HCT116 (cell line): Measurements from ENCODE around the gene KLHL2. TPM values are rescaled to one million over a fixed set of nuclear protein-coding genes. Genes with fewer than 3 reads are reported as not detected.

ENCODE experiments used
- ATAC-seq: fragments of 200-7000 bp; cut with Tn5 transposase; 2 replicates; pipeline ENCODE4 v1.9.1; 2020; ENCODE audit warnings: mild to moderate bottlenecking, moderate library complexity
- BruUV-seq: library from RNA; stranded (reverse); fragments of 400-500 nt; replicated peaks from 2 replicates; lab custom pipeline; 2021; lab: Mats Ljungman, UMichigan
- CTCF ChIA-PET: fragments of 300-600 bp; sonication (Branson Sonifier 250); formaldehyde crosslinking; loops from one replicate; lab custom pipeline; 2021; ENCODE audit warnings: antibody characterized with exemption; lab: Charles Lee
- POLR2A ChIA-PET: fragments of 300-600, 350-600 bp; sonication (Branson Sonifier 250); formaldehyde crosslinking; loops from one replicate; lab custom pipeline; 2021; ENCODE audit warnings: antibody characterized with exemption; lab: Charles Lee
- RAD21 ChIA-PET, 2 experiments: fragments of 300-600 bp; sonication (Branson Sonifier 250); formaldehyde crosslinking; loops; one replicate each; lab custom pipeline; 2023; ENCODE audit warnings: low total read pairs in 2 of 2; ENCODE audit not compliant: uncharacterized antibody in 2 of 2, unreplicated experiment in 2 of 2, low non-redundant PET in 1 of 2; lab: Charles Lee
- DNase-seq: peaks from one replicate; pipeline ENCODE4 v3.0.0-alpha.2; 2010; ENCODE audit warnings: low read depth, low spot score
- H2AFZ ChIP-seq: fragments of 200-600 bp; shearing (Covaris generic), sonication (generic); 2 replicates; pipeline ENCODE4 v1.6.1; 2017; ENCODE audit warnings: low read depth, mixed run types, mixed read lengths, antibody characterized with exemption, low read length; ENCODE audit not compliant: poor library complexity, severe bottlenecking
- H3K27ac ChIP-seq: 2 replicates; pipeline ENCODE4 v1.5.1; 2012; ENCODE audit warnings: low read depth, low read length
- H3K27me3 ChIP-seq: fragments of 200-600 bp; sonication (generic); 2 replicates; pipeline ENCODE4 v1.6.1; 2016; ENCODE audit warnings: mixed run types, low read length, mixed read lengths; ENCODE audit not compliant: insufficient read depth
- H3K36me3 ChIP-seq, 2 experiments: fragments of 200-500 bp in 1 of 2; fragments of 200-600 bp in 1 of 2; sonication (Bioruptor generic) in 1 of 2; sonication (generic) in 1 of 2; 2 replicates each; pipeline versions ENCODE4 v1.5.1 to v1.6.1; 2014 to 2016; ENCODE audit warnings: low read length in 2 of 2, inconsistent platforms in 1 of 2, mixed read lengths in 1 of 2, mixed run types in 1 of 2; ENCODE audit not compliant: insufficient read depth in 2 of 2, control insufficient read depth in 1 of 2
- H3K4me1 ChIP-seq, 2 experiments: fragments of 200-600 bp in 1 of 2; sonication (generic) in 1 of 2; 2 replicates each; pipeline versions ENCODE4 v1.5.1 to v1.6.1; 2012 to 2017; ENCODE audit warnings: low read length in 2 of 2, inconsistent platforms in 1 of 2, mild to moderate bottlenecking in 1 of 2, mixed read lengths in 1 of 2, mixed run types in 1 of 2, moderate library complexity in 1 of 2; ENCODE audit not compliant: insufficient read depth in 2 of 2, control insufficient read depth in 1 of 2
- H3K4me2 ChIP-seq: fragments of 200-600 bp; sonication (generic); 2 replicates; pipeline ENCODE4 v1.6.1; 2017; ENCODE audit warnings: mixed run types, low read length, mixed read lengths
- H3K4me3 ChIP-seq, 2 experiments: fragments of 200-600 bp in 1 of 2; sonication (generic) in 1 of 2; replicated peaks in 1 of 2; 2 replicates each; pipeline ENCODE4 v1.5.1; 2011 to 2016; ENCODE audit warnings: low read length in 2 of 2, control low read depth in 1 of 2, low read depth in 1 of 2, mild to moderate bottlenecking in 1 of 2, mixed read lengths in 1 of 2, mixed run types in 1 of 2
- H3K79me2 ChIP-seq: fragments of 200-600 bp; sonication (generic); 2 replicates; pipeline ENCODE4 v1.6.1; 2017; ENCODE audit warnings: mild to moderate bottlenecking, mixed run types, low read length, moderate library complexity, mixed read lengths; ENCODE audit not compliant: insufficient read depth
- H3K9ac ChIP-seq: fragments of 200-600 bp; sonication (generic); 2 replicates; pipeline ENCODE4 v1.6.1; 2016; ENCODE audit warnings: low read length, mixed read lengths
- H3K9me2 ChIP-seq: fragments of 200-600 bp; sonication (generic), shearing (Covaris generic); 2 replicates; pipeline ENCODE4 v1.6.1; 2017; ENCODE audit warnings: mixed run types, mild to moderate bottlenecking, moderate library complexity; ENCODE audit not compliant: insufficient read depth
- H3K9me3 ChIP-seq, 2 experiments: fragments of 200-500 bp in 1 of 2; fragments of 200-600 bp in 1 of 2; sonication (Bioruptor generic) in 1 of 2; sonication (generic) in 1 of 2; 2 replicates each; pipeline ENCODE4 v1.6.1; 2014 to 2017; ENCODE audit warnings: low read length in 2 of 2, mixed read lengths in 2 of 2, inconsistent platforms in 1 of 2, low read depth in 1 of 2, mild to moderate bottlenecking in 1 of 2, mixed run types in 1 of 2, moderate library complexity in 1 of 2; ENCODE audit not compliant: control insufficient read depth in 1 of 2, insufficient read depth in 1 of 2
- H4K20me1 ChIP-seq: fragments of 200-600 bp; sonication (generic), shearing (Covaris generic); 2 replicates; pipeline ENCODE4 v1.6.1; 2017; ENCODE audit warnings: mixed run types, mild to moderate bottlenecking, moderate library complexity; ENCODE audit not compliant: insufficient read depth
- ATF3 ChIP-seq: IDR thresholded peaks from 2 replicates; pipeline ENCODE4 v1.6.1; 2012
- CBX3 ChIP-seq: IDR thresholded peaks from 2 replicates; pipeline ENCODE4 v1.6.1; 2012; ENCODE audit warnings: low read depth
- EGR1 ChIP-seq: IDR thresholded peaks from 2 replicates; pipeline ENCODE4 v1.6.1; 2012; ENCODE audit warnings: low read depth
- ELF1 ChIP-seq: IDR thresholded peaks from 2 replicates; pipeline ENCODE4 v1.6.1; 2012; ENCODE audit warnings: low read depth, borderline replicate concordance
- EZH2 ChIP-seq: fragments of 200-600 bp; sonication (generic); IDR thresholded peaks from 2 replicates; pipeline ENCODE4 v1.6.1; 2017; ENCODE audit warnings: antibody characterized with exemption, mixed run types
- JUND ChIP-seq: IDR thresholded peaks from 2 replicates; pipeline ENCODE4 v1.6.1; 2012
- POLR2A ChIP-seq: IDR thresholded peaks from 2 replicates; pipeline ENCODE4 v1.7.0; 2011; ENCODE audit warnings: borderline replicate concordance; ENCODE audit not compliant: insufficient read depth, insufficient read length; ENCODE audit errors: extremely low read depth
- POLR2AphosphoS5 ChIP-seq: IDR thresholded peaks from 2 replicates; pipeline ENCODE4 v1.6.1; 2011; ENCODE audit warnings: mild to moderate bottlenecking, low read depth, low read length, moderate library complexity
- RAD21 ChIP-seq: IDR thresholded peaks from 2 replicates; pipeline ENCODE4 v1.6.1; 2012; ENCODE audit warnings: low read depth, mild to moderate bottlenecking
- REST ChIP-seq: IDR thresholded peaks from 2 replicates; pipeline ENCODE4 v1.6.1; 2012; ENCODE audit warnings: low read depth
- SIN3A ChIP-seq: IDR thresholded peaks from 2 replicates; pipeline ENCODE4 v1.6.1; 2012; ENCODE audit warnings: low read depth
- SP1 ChIP-seq: IDR thresholded peaks from 2 replicates; pipeline ENCODE4 v1.6.1; 2012; ENCODE audit warnings: low read depth
- SRF ChIP-seq: IDR thresholded peaks from 2 replicates; pipeline ENCODE4 v1.6.1; 2012; ENCODE audit warnings: low read depth
- TCF7L2 ChIP-seq: IDR thresholded peaks from 2 replicates; pipeline ENCODE4 v1.7.0; 2011; ENCODE audit warnings: borderline replicate concordance, inconsistent platforms; ENCODE audit not compliant: insufficient read depth, insufficient read length; ENCODE audit errors: extremely low read depth
- YY1 ChIP-seq: IDR thresholded peaks from 2 replicates; pipeline ENCODE4 v1.6.1; 2011; ENCODE audit warnings: low read length, low read depth, moderate library complexity, mild to moderate bottlenecking; ENCODE audit not compliant: insufficient replicate concordance; ENCODE audit errors: extremely low read depth
- ZBTB33 ChIP-seq: IDR thresholded peaks from 2 replicates; pipeline ENCODE4 v1.6.1; 2011; ENCODE audit warnings: mild to moderate bottlenecking, low read length, moderate library complexity; ENCODE audit not compliant: insufficient replicate concordance; ENCODE audit errors: extremely low read depth
- ZNF274 ChIP-seq: fragments of 200-500 bp; sonication (Bioruptor generic); IDR thresholded peaks from 2 replicates; pipeline ENCODE4 v1.6.1; 2014; ENCODE audit warnings: mild to moderate bottlenecking, low read depth, low read length, inconsistent platforms
- intact Hi-C: fragments of 100-400 bp; cut with micrococcal nuclease; formaldehyde crosslinking; loops from 2 replicates; pipeline ENCODE4 v1.10.0; 2022
- total RNA-seq: library from RNA; stranded (reverse); gene quantifications from one replicate; pipeline ENCODE4 v1.2.1, GENCODE V29; 2021; ENCODE audit not compliant: unreplicated experiment

KLHL2 gene
- total RNA-seq, 1 experiment from 2014 or later: 24.6 TPM

GRCh38 chr4:165207016-165207430 lies 338 bp upstream of the KLHL2 start:
- DNase-seq: no peak
- Histone ChIP-seq H4K20me1 (no peaks in the 10 kb centered on the region), H3K79me2 (peaks cover 42% of the 10 kb centered on the region), H3K4me3 (peak overlapping the region; percentile 77 to 89), H3K4me2 (peak overlapping the region; percentile 70), H3K9me2 (no peaks in the 10 kb centered on the region), H3K36me3 (no peaks in the 10 kb centered on the region), H3K4me1 (peaks cover 10 to 35% of the 10 kb centered on the region in 2 experiments), H3K27ac (peak overlapping the region; percentile 66; the same call in 1 of the 2 replicates), H2AFZ (no peak overlapping the region), H3K9ac (peak overlapping the region; percentile 63), H3K9me3 (no peaks in the 10 kb centered on the region), H3K27me3 (no peaks in the 10 kb centered on the region)
- POLR2A ChIA-PET: no interaction called here
- peak; percentile 45; the same call in 1 of the 2 replicates for ATAC-seq
- intact Hi-C loops: loop anchor here (5.0 kb wide), 1 partner anchor 120 kb away; the partner anchor contains the start of gene MSMO1
- CTCF ChIA-PET: no interaction called here
- TF ChIP-seq TCF7L2 (no peak), RAD21 (no peak), ELF1 (no peak), ZNF274 (no peak), SRF (no peak), POLR2AphosphoS5 (no peak), SIN3A (no peak), SP1 (no peak), CBX3 (no peak), ATF3 (no peak), YY1 (no peak), EGR1 (no peak), JUND (no peak), REST (no peak), ZBTB33 (no peak), POLR2A (no peak), EZH2 (no peak)
- no TSS peak for BruUV-seq
- RAD21 ChIA-PET: no interaction called here
